Measurements from ENCODE around the gene HPS5. TPM values are rescaled to one million over a fixed set of nuclear protein-coding genes. Genes with fewer than 3 reads are reported as not detected.

The HPS5 gene
- total and polyA plus RNA-seq, 2 donors (not counting 3 experiments of a cell fraction or from before 2014, with no cell fraction given), result 4.7 to 14.1 TPM

- ChIA-PET CTCF (interaction anchor here (0.8 to 2.6 kb wide), 6 partner anchors 10 to 71 kb away, joined by 3 to 10 read pairs (median 6); no protein-coding TSS in a partner anchor), POLR2A (interaction anchor here (0.5 kb wide), 1 partner anchor 125 kb away, joined by 3 read pairs; no protein-coding TSS in a partner anchor)
- Histone ChIP-seq H3K79me2 (ENCODE audit: control insufficient read depth, insufficient read depth, low read length) (peaks cover 2% of the 10 kb centered on the region), H2AFZ (ENCODE audit: low read depth, low read length) (no peak overlapping the region), H3K27ac (ENCODE audit: insufficient read depth, low read depth, low read length) (no peak overlapping the region), H3K27me3 (ENCODE audit: control insufficient read depth in 2 of 2, insufficient read depth in 2 of 2, low read length in 2 of 2) (no peaks in the 10 kb centered on the region), H3K36me3 (ENCODE audit: control insufficient read depth in 2 of 2, extremely low read depth in 1 of 2, insufficient read depth in 2 of 2, low read length in 2 of 2) (peaks cover 0 to 4% of the 10 kb centered on the region in 2 experiments), H3K4me1 (ENCODE audit: control insufficient read depth, extremely low read depth, insufficient read depth, low read length) (no peaks in the 10 kb centered on the region), H3K4me3 (replicated peaks in 1 of 3; ENCODE audit: insufficient read depth in 1 of 3, low read depth in 1 of 3, low read length in 3 of 3) (no peak overlapping the region), H4K20me1 (replicated peaks; ENCODE audit: control insufficient read depth, extremely low read depth, insufficient read depth, low read length) (no peaks in the 10 kb centered on the region), H3K9me1 (replicated peaks; ENCODE audit: control insufficient read depth, extremely low read depth, insufficient read depth, low read length) (no peaks in the 10 kb centered on the region), H3K9me3 (replicated peaks; ENCODE audit: control insufficient read depth, insufficient read depth, low read length) (no peaks in the 10 kb centered on the region), H3K9ac (replicated peaks; ENCODE audit: extremely low read depth, insufficient read depth, low read length) (no peak overlapping the region), H3K4me2 (ENCODE audit: insufficient read depth, low read length) (no peak overlapping the region)
- DNase-seq (ENCODE audit: low read depth, low spot score), result no peak
- intact Hi-C loops (cut with micrococcal nuclease), result no loop called here
- FAIRE-seq, result no peak
- TF ChIP-seq POLR2A (IDR thresholded peaks at IDR 0.05; ENCODE audit: low read depth, low read length), result no peak
- TF ChIP-seq MYC (IDR thresholded peaks at IDR 0.05; ENCODE audit: low read depth, low read length), result no peak
- TF ChIP-seq JUN (IDR thresholded peaks at IDR 0.05; ENCODE audit: borderline replicate concordance, insufficient read depth, insufficient read length, low read depth), result no peak
- no peak for TF ChIP-seq FOS (IDR thresholded peaks at IDR 0.05; ENCODE audit: borderline replicate concordance, insufficient read depth, low read length)
- no peak for TF ChIP-seq GATA2 (IDR thresholded peaks at IDR 0.05; ENCODE audit: insufficient read depth, insufficient read length, low read depth, low read length)
- TF ChIP-seq POLR2AphosphoS5 (IDR thresholded peaks at IDR 0.05; ENCODE audit: insufficient read depth, low read depth, low read length), result no peak
- no peak for TF ChIP-seq MAX (IDR thresholded peaks at IDR 0.05; ENCODE audit: insufficient read depth, insufficient read length)
- TF ChIP-seq EZH2 (IDR thresholded peaks at IDR 0.05; ENCODE audit: borderline replicate concordance, low read depth, low read length, severe bottlenecking), result no peak
- no peak for TF ChIP-seq CTCF (IDR thresholded peaks at IDR 0.05; ENCODE audit: extremely low read depth in 1 of 2, insufficient read depth in 1 of 2, low read depth in 1 of 2, low read length in 2 of 2)
- BruUV-seq (replicated peaks), result no TSS peak
- dilution Hi-C loops (cut with MboI; ENCODE audit: extremely low pct_ligation_motif_present, low sequenced_read_pairs), result no loop called here
These were observed 7.0 kb downstream of the HPS5 start for GRCh38 chr11:18314784-18315523.

Data from endothelial cell of umbilical vein (primary cell).